Measurements from ENCODE around the gene GLUL. TPM values are rescaled to one million over a fixed set of nuclear protein-coding genes. Genes with fewer than 3 reads are reported as not detected.

GLUL gene
- total RNA-seq, 1 experiment from 2014 or later, result 348 TPM

DNA sequence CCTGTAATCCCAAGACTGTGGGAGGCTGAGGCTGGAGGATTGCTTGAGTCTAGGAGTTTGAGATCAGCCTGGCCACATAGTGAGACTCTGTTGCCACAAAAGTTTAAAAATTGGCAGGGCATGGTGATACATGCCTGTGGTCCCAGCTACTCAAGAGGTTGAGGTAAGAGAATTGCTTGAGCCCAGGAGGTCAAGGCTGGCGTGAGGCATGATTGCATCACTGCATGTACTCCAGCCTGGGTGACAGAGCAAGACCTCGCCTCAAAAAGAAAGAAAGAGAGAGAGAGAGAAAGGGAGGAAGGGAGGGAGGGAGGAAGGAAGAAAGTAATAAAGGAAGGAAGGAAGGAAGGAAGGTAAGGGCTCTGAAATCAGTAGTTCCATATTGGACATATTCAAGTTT lies 25.0 kb downstream of the GLUL start:
- H3F3A ChIP-seq (ENCODE audit: insufficient read depth, low read depth), result no peaks in the 10 kb centered on the region
- H3K36me3 ChIP-seq (ENCODE audit: low read depth), result no peaks in the 10 kb centered on the region
- H4K20me1 ChIP-seq (ENCODE audit: insufficient read depth), result no peaks in the 10 kb centered on the region
- DNase-seq, result no peak
- H2AFZ ChIP-seq, result no peak overlapping the region
- TF ChIP-seq, protein P1, sequence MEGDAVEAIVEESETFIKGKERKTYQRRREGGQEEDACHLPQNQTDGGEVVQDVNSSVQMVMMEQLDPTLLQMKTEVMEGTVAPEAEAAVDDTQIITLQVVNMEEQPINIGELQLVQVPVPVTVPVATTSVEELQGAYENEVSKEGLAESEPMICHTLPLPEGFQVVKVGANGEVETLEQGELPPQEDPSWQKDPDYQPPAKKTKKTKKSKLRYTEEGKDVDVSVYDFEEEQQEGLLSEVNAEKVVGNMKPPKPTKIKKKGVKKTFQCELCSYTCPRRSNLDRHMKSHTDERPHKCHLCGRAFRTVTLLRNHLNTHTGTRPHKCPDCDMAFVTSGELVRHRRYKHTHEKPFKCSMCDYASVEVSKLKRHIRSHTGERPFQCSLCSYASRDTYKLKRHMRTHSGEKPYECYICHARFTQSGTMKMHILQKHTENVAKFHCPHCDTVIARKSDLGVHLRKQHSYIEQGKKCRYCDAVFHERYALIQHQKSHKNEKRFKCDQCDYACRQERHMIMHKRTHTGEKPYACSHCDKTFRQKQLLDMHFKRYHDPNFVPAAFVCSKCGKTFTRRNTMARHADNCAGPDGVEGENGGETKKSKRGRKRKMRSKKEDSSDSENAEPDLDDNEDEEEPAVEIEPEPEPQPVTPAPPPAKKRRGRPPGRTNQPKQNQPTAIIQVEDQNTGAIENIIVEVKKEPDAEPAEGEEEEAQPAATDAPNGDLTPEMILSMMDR (conservative IDR thresholded peaks at IDR 0.05), result no peak
- no peak for TF ChIP-seq EZH2 (IDR thresholded peaks at IDR 0.05; ENCODE audit: low read depth)
- H3K9me3 ChIP-seq (ENCODE audit: insufficient read depth, low read depth), result no peaks in the 10 kb centered on the region
- no TSS peak for BruUV-seq (replicated peaks)
- H3K4me3 ChIP-seq, result no peak overlapping the region
- no peaks in the 10 kb centered on the region for H3K79me2 ChIP-seq (ENCODE audit: low read depth)
- H3K4me2 ChIP-seq, result no peak overlapping the region
- CTCF ChIA-PET, result interaction anchor here (0.7 kb wide), 1 partner anchor 223 kb away, joined by 3 read pairs; no protein-coding TSS in a partner anchor
- H3K27me3 ChIP-seq (ENCODE audit: insufficient read depth, low read depth), result no peaks in the 10 kb centered on the region
- POLR2A ChIA-PET (ENCODE audit: unreplicated experiment), result interaction anchor here (0.6 kb wide), 1 partner anchor 52 kb away, joined by 3 read pairs; no protein-coding TSS in a partner anchor
- intact Hi-C loops (cut with micrococcal nuclease; ENCODE audit: unreplicated experiment), result no loop called here
- no peaks in the 10 kb centered on the region for H3K4me1 ChIP-seq (replicated peaks; ENCODE audit: insufficient read depth)
- no peak overlapping the region for H3K27ac ChIP-seq
- H3K9me2 ChIP-seq (ENCODE audit: insufficient read depth), result no peaks in the 10 kb centered on the region; the same call in 1 of the 2 replicates

DNA sequence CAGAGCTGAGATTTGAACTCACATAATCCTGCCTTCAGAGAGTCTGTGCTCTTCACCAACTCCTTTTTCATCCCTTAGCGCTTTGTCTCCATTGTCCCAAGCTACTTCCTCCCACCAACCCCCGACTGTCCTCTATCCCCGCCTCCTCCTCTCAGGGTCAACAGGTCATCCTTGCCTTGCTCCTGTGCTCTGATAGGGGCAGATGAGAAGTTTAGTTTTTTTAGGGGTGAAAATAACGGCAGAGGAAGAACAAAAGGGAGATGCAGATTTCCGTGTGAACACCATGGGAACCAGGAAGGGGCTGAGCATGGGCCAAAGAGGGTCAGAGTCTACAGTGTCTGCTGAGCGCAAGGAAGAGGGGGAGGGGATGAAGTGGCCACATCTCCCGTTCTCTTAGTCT lies 31.9 kb downstream of the GLUL start:
- H3K9me3 ChIP-seq (ENCODE audit: insufficient read depth, low read depth), result no peaks in the 10 kb centered on the region
- H3K4me2 ChIP-seq, result no peak overlapping the region
- BruUV-seq (replicated peaks), result no TSS peak
- H3K9me2 ChIP-seq (ENCODE audit: insufficient read depth), result no peaks in the 10 kb centered on the region
- H4K20me1 ChIP-seq (ENCODE audit: insufficient read depth), result no peaks in the 10 kb centered on the region
- intact Hi-C loops (cut with micrococcal nuclease; ENCODE audit: unreplicated experiment), result no loop called here
- DNase-seq, result no peak
- H3K27ac ChIP-seq, result no peak overlapping the region
- no peak for TF ChIP-seq EZH2 (IDR thresholded peaks at IDR 0.05; ENCODE audit: low read depth)
- TF ChIP-seq, protein P1 (conservative IDR thresholded peaks at IDR 0.05), result no peak
- POLR2A ChIA-PET (ENCODE audit: unreplicated experiment), result no interaction called here
- no peaks in the 10 kb centered on the region for H3K79me2 ChIP-seq (ENCODE audit: low read depth)
- H2AFZ ChIP-seq, result no peak overlapping the region
- no peaks in the 10 kb centered on the region for H3K4me1 ChIP-seq (replicated peaks; ENCODE audit: insufficient read depth)
- no peaks in the 10 kb centered on the region for H3K27me3 ChIP-seq (ENCODE audit: insufficient read depth, low read depth)
- CTCF ChIA-PET, result no interaction called here
- no peaks in the 10 kb centered on the region for H3F3A ChIP-seq (ENCODE audit: insufficient read depth, low read depth)
- H3K4me3 ChIP-seq, result no peak overlapping the region
- no peaks in the 10 kb centered on the region for H3K36me3 ChIP-seq (ENCODE audit: low read depth)

DNA sequence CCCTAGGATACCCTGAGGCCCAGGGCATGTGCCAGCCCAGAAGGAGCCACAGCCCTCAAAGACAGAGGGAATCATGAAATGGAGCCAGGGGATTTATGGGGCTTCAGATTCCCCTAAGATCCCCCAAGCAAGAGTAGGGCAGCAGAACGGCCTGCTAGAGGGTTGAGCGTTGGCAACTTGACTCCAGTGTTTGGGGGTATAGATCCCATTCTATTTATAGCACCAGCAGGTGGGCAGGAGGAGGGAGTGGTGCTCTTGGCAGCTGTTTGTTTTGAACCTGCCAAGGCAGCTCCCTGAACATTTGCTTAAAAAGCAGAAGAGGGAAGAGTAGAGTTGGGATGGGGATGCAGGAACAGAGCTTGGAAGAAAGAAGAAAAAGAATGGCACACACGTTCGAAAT lies 33.7 kb downstream of the GLUL start:
- no peak overlapping the region for H3K27ac ChIP-seq
- H3K36me3 ChIP-seq (ENCODE audit: low read depth), result no peaks in the 10 kb centered on the region
- no peaks in the 10 kb centered on the region for H4K20me1 ChIP-seq (ENCODE audit: insufficient read depth)
- POLR2A ChIA-PET (ENCODE audit: unreplicated experiment), result no interaction called here
- no peak overlapping the region for H2AFZ ChIP-seq
- CTCF ChIA-PET, result interaction anchor here (0.6 kb wide), 1 partner anchor 274 kb away, joined by 3 read pairs; no protein-coding TSS in a partner anchor
- intact Hi-C loops (cut with micrococcal nuclease; ENCODE audit: unreplicated experiment), result no loop called here
- no peaks in the 10 kb centered on the region for H3K27me3 ChIP-seq (ENCODE audit: insufficient read depth, low read depth)
- TF ChIP-seq, protein P1 (conservative IDR thresholded peaks at IDR 0.05), result no peak
- TF ChIP-seq EZH2 (IDR thresholded peaks at IDR 0.05; ENCODE audit: low read depth), result no peak
- no peaks in the 10 kb centered on the region for H3K9me3 ChIP-seq (ENCODE audit: insufficient read depth, low read depth)
- no peaks in the 10 kb centered on the region for H3K9me2 ChIP-seq (ENCODE audit: insufficient read depth)
- H3K4me2 ChIP-seq, result no peak overlapping the region
- no peak for DNase-seq
- no peak overlapping the region for H3K4me3 ChIP-seq
- no peaks in the 10 kb centered on the region for H3K4me1 ChIP-seq (replicated peaks; ENCODE audit: insufficient read depth)
- BruUV-seq (replicated peaks), result no TSS peak
- no peaks in the 10 kb centered on the region for H3F3A ChIP-seq (ENCODE audit: insufficient read depth, low read depth)
- no peaks in the 10 kb centered on the region for H3K79me2 ChIP-seq (ENCODE audit: low read depth)

All from PC-9 (cell line).